DMS53 treated with DMSO at 0.1 percent for 48 hours (cell line): ENCODE measurements around the gene XYLT1.
"Not testable (repeated sequence)": the region's sequence is repeated elsewhere in the genome, so short reads cannot be mapped to it uniquely, and the experiment has no call there.

Experiments
- DNase-seq: peaks from one replicate; lab custom pipeline; 2025; ENCODE audit not compliant: unreplicated experiment; lab: John Stamatoyannopoulos, UW

XYLT1 gene

DNA sequence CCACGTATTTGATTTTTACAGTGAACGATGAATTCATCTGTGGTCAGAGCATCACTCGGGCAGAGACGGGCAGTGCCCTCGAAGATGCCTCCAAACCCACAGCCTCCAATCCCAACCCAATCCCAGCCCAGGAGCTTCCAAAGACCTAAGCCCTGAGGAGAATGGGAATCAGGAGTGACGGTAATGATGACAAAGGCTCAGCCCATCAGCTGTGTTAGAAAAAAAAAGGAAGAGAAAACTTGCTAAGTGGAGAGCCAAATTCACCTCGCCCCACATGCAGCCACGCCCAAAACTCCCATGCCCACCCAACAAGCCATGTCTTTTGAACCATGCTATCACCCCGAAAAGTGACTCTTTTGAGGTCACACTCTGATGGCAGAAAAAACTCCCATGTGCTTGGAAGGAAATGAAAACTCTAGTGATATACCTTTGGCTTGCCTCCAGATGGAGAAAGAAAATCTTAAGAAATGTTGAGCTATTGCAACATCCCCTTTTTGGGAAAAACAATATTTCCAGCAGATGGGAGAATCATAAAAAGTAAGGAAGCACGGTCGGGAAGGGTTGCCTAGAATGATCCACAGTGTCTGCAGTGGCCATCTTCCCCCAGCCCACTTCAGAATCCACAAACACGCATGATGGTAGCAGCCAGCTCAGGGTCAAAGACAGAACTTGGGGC lies 37.7 kb downstream of the XYLT1 start:
- DNase-seq: no peak

DNA sequence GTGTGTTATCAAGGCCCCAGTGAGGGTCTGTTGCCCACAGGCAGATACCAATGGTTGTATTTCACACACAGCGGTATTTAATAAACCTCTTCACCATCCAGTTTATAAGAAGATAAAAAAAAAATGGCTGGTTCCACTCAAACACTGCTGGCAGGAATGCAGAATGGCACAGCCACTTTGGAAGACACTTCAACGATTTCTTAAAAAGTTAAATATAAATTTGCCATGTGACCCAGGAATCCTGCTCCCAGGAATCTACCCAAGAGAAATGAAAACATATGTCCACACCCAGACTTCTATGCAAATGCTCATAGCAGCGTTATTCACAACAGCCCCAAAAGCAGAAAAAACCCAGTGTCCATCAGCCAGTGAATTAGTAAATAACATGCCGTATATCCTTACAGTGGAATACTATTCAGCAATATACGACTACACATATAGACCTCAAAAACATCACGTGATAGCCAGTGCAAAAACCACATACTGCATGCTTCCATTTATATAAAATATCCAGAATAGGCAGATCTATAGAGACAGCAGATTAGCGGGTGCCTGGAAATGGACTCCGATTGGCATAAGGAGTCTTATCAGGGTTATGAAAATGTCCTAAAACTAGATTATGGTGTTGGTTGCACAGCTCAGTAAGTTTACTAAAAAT lies 38.7 kb downstream of the XYLT1 start:
- DNase-seq: no peak

DNA sequence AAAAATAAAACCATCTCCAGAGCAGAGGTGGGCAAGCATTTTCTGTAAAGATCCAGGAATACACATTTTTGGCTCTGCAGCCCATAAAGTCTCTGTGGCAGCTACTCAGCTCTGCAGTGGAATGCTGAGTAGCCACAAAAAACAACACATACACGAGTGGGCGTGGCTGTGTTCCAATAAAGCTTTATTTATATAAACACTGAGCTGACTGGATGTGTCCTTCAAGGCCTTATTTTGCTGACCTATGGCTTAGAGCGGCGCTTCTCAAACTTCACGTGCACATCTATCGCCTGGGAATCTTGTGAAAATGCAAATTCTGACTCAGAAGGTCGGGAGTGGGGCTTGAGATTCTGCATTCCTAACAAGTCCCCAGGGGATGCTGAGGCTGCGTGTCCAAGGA lies 39.7 kb downstream of the XYLT1 start:
- DNase-seq: no peak

DNA sequence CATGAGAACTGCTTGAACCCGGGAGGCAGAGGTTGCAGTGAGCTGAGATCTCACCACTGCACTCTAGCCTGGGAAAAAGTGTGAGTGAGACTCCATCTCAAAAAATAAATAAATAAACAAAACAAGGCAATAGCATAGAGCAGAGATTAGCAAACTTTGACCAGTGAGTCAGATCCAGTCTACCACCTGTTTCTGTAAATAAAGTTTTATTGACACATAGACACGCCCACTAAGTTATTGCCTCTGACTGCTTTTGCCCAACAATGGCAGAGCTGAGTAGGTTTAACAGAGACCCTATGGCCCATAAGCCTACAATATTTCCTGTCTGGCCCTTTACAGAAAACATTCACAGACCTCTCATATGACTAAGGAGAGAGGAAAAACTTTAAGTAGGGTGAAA lies 44.3 kb downstream of the XYLT1 start:
- DNase-seq: no peak

DNA sequence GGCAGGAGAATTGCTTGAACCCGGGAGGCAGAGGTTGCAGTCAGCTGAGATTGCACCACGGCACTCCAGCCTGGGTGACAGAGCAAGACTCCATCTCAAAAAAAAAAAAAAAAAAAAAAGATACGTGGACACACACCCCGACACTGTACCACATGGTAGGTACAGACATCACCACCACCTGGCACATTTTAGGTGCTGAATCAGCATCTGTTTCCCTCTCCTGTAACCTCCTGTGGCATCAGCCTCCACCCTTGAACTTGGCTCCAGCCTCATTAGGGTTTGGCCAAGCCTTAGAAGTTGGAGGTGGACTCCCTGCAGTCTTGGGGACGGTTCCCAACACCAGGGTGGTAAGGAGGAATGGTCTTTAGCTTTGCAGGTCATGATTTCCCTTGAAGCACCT lies 46.0 kb downstream of the XYLT1 start:
- no peak for DNase-seq

DNA sequence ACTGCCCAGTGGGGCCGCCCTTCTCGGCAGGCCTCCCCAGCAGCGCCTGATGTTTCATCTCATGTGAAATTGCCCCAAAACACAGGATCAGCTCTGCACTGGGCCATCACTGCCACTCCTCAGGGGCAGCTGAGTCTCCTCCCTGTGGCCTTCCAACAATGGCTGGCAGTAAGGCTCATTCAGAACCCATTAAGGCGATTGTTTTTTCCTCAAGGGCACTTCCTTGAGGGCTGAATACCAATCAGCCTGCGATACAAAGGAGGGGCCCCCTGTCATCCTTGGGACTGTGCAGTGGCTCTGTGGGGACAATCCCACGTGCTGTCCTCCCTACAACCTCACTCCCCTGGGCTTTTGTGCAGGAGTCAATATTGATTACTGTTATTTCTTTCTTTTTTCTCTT lies 47.5 kb downstream of the XYLT1 start:
- no peak for DNase-seq

DNA sequence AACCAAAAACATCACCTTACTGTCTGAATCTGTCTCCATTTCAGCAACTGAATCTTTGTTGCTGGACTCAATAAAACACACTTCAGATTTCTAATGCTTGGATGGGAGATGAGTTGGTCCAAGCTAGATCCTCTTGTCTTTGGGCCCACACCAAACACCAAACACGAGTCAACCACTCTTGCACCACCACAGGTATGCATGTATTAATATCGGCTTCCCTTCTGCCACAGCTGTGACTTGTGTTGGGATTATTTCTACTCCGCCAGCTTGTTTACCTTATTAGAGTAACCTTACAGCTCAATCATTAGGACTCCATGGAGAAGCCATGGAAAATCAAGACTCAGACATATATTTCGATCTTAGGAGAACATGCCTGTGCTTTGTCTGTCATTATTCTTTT lies 49.9 kb downstream of the XYLT1 start:
- DNase-seq: no peak

DNA sequence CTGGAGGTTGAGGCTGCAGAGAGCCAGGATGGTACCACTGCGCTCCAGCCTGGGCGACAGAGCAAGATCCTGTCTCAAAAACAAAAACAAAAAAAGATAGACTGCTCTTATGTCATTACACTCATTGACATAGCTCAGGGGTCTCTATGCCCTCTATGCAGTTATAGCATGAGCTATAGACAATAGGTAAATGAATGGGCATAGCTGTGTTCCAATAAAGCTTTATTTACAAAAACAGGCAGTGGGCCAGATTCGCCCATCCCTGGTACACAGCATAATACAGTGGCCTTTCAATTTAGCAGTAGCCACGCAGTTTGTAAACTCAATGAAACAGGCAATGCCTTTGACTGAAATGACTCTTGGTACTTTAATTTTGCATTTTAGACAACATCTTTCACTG lies 51.5 kb downstream of the XYLT1 start:
- no peak for DNase-seq

DNA sequence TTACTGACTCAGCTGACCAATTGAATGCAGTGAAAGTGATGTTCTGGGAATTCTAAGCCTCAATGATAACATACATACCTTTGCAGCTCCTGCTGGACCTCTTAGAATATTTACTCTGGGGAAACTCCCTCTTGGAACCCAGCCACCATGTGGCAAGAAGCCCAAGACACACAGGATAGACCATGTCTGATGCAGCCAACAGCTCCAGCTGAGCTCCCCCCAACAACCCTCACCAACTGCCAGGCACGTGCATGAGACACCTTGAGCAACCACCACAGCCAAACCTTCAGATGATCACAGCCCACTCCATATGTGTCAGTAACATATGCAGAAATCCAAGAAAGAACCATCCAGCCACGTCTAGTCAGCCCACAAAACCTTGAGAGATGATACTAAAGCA lies 53.0 kb downstream of the XYLT1 start:
- DNase-seq: no peak

DNA sequence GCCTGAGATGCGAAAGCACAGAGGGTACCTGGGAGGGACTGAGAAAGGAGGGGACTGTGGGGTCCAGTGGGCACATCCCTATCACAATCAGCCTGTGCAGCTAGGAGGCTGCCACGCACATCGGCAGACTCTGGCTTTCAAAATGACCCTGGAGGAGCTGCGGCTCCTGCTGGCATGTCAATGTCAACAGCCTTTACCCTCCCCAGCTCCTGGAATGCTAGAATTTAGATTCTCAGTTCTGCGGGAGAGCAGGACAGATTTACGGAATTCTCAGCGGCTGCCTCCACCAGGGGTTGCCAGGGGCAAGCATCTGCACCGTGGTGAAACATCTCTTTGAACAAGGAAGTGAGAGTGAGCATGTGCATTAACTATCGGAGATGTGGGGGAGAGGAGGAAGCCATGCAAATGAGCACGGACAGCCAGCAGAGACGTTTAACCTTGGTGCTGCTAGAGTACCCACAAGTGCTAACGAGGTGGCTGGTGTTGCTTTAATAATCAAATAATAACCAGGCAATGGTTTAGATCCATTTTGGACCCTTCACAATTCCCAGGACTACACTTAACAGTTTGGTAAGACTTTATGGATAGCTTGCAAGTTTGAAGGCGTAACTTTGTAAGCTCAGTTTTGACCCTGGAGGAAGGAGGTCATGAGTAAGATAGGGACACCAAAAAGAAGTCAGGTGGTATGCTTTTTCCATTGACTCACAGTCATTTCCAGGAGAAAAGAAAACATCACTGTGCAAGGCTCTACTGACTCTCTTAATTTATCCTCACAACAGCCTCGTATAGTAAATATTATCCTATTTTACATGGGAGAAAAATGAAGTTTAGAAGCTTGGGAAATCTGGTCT lies 54.1 kb downstream of the XYLT1 start:
- DNase-seq: no peak

DNA sequence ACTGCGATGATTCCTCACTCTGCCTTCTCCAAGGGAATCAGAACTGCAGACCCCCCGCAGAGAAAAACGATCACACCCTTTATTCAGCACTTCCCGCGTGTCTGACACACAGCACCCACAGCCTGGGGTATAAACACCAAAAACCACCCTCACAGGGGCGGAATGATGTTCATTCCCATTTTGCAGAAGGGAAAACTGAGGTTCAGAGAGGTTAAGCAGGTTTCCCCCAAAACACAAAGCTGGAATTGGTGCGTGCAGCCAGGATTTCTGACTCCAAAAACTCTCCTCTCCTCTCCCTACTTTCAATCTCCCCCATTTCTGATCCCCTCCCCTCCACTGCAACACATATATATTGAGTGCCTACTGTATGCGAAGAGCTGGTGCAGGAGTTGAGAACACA lies 55.8 kb downstream of the XYLT1 start:
- no peak for DNase-seq

DNA sequence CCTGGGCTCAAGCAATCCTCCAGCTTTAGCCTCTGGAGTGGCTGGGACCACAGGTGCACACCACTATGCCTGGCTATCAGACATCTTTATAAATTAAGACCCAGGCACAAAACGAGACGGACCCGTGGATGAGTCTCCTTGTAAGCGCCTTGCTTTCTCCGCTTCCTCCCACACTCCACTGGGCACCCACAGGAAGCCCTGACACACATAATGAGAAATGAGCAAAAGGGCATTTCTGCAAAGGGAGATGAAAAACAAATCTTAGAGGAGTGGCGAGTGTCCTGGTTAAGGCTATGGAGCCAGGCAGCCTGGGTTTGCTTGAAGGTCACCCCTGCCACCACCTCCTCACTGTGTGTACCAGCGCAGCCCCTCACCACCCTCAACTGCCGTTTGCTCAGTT lies 56.3 kb downstream of the XYLT1 start:
- no peak for DNase-seq

DNA sequence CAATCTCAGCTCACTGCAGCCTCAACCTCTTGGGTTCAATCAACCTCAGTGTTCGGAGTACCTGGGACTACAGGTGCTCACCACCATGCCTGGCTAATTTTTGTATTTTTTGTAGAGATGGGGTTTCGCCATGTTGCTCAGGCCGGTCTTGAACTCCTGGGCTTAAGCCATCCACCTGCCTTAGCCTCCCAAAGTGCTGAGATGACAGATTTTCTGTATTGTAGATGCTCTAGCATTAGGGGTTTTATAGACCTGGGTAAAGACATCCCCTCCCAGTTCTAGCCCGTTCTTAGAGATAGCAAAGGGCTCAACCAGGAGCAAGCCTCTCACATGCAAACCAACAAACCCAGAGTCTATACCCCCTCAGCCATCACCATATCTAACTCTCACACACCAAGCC lies 57.3 kb downstream of the XYLT1 start:
- DNase-seq: no peak

DNA sequence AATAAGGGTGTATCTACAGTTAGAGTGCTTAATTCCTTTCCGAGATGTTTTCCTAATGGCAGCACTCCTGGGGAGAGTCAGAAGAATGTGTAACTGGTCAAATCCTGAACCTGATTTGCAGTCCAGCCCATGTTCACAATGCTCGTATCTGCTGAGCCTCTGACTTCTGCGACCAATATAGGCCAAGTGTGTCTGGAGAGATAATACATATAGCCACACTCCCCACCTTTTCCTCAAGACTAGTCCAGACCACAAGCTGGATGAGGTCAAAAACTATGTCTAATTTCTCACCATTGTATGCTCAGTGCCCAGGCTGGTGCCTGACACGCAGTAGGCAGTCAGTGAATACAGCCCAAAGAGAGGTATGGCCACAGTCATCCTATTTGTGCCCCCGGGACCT lies 58.0 kb downstream of the XYLT1 start:
- no peak for DNase-seq

DNA sequence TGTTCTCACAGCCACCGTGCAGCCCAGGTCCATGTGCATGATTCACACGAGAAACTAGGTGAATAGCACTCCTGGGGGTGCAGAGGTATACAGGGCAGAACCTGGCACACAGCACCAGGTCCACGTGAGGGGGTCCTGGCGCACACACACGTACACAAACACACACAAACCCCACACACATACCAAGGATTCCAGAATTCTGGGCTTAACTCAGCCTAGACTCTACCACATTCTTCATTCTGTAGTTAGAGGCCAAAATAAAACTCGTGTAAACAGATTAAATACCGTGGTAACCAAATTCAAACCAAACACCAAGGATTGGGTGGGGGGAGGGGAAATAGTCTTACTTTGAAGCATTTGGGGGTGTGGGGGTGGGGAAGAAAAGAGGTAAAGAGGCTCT lies 58.5 kb downstream of the XYLT1 start:
- no peak for DNase-seq

DNA sequence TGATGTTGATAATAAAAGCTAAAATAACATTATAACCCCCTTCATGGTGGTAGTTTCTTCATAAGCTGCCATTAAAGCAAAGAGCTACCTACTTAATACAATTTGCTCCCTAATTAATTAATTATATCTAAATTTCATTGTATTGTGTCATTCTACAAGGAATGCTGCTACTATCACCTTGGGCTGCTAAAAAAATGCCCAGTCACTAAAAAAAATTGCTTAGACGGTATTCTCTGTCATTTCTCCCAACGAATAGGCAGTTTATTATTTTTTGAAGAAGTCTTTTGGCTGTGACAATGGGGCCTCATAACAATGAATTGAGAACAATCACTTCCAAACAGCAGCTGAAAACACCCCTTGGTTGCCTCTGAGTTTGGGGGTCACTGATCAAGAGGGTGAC lies 59.5 kb downstream of the XYLT1 start:
- no peak for DNase-seq

DNA sequence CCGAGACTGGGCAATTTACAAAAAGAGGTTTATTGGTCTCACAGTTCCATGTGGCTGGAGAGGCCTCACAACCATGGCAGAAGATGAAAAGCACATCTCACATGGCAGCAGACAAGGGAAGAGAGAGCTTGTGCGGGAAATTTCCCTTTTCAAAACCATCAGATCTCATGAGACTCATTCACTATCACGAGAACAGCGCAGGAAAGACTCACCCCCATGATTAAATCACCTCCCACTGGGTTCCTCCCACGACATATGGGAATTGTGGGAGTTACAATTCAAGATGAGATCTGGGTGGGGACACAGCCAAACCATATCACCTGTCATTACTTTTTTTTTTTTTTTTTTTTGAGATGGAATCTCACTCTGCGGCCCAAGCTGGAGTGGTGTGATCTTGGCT lies 60.4 kb downstream of the XYLT1 start:
- not testable (repeated sequence) for DNase-seq

DNA sequence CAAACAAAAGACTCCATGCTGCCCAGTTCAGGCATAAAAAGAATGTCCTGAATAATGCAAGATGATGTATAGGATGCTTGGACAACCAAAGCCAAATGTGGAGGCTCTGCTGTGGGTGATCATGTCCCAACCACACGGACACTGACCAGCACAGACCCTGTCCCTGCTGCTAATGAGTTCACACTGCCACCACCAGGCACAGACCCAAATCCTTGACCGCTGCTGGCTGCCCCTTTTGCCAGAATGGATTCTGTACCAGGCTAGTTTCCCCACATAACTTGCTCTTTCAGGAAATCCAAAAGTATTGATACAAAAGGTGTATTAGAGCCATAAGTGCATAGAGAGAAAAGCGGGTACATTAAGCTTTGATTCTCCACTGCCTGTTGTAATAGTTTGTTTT lies 60.9 kb downstream of the XYLT1 start:
- DNase-seq: no peak

DNA sequence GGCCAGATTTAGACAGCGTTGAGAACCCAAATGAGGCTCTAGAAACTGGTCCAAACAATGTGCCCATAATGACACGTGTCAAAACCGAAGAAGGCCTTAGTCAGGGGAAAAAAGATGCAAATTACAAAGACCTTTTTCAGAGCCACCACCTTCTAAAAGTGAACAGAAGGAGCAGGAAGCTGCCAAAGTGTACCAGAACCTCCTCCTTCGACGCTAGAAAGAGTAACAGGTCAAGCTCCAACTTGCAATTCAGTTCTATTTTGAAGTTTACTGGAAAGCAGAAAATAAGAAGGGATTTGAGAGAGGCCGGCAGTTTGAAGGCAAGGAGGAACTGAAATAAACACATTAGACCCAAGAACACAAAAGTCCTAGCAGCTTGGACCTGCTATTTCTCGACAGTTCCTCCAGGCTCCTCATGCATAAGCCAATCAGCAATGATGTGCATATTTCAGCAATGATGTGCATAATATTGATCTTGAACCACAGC lies 61.8 kb downstream of the XYLT1 start:
- no peak for DNase-seq

DNA sequence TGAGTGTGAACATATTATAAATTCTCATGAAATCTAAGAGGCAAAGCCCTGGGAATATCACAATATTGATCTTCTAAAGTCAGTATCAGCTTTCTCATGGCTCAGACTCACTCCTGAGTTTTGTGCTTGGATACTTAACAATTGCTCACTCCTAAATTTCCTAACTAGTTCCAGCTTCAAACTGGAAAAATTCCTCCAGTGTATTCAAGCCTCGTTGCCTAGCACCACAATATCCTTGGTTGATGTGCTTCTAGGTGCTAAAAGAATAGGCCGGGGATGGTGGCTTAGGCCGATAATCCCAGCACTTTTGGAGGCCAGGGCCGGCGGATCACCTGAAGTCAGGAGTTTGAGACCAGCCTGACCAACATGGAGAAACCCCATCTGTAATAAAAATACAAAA lies 62.5 kb downstream of the XYLT1 start:
- no peak for DNase-seq

DNA sequence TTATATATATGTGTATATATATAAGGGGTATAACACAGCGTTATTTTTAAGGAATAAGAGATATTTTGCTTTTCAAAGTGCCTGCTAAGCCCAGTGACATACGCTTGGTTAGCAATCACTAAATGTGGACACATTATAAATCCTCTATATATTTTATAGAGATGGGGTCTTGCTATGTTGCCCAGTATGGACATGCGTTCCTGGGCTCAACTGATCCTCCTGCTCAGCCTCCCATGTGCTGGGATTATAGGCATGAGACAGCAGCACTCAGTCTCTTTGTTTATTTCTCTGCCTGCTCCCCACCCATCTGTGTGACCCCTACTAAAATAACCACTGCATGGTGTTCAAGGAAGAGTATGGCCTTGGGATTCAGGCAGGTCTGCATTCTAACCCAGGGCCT lies 63.4 kb downstream of the XYLT1 start:
- DNase-seq: no peak
